NCI-H2171 (cell line): Measurements from ENCODE around the gene EXOG.

Source experiments
- DNase-seq: peaks from one replicate; lab custom pipeline; 2025; lab: John Stamatoyannopoulos, UW

The EXOG gene

GRCh38 chr3:38510631-38511030 is 14.5 kb downstream of the EXOG start:
- no peak for DNase-seq

- no peak for DNase-seq
These were observed 15.4 kb downstream of the EXOG start for GRCh38 chr3:38511546-38511945.

- no peak for DNase-seq
These were observed 19.2 kb downstream of the EXOG start for GRCh38 chr3:38515367-38515766.

- no peak for DNase-seq
These were observed 20.5 kb downstream of the EXOG start for GRCh38 chr3:38516669-38517068.

- DNase-seq: no peak
These were observed 22.9 kb downstream of the EXOG start for GRCh38 chr3:38519000-38519399.

- DNase-seq: no peak
These were observed 23.5 kb downstream of the EXOG start for GRCh38 chr3:38519651-38520050.

- DNase-seq: peak; percentile 6
These were observed 25.3 kb downstream of the EXOG start for GRCh38 chr3:38521391-38521987.

GRCh38 chr3:38522002-38522401 is 25.9 kb downstream of the EXOG start:
- no peak for DNase-seq

GRCh38 chr3:38524141-38524739 is 28.1 kb downstream of the EXOG start:
- DNase-seq: no peak

GRCh38 chr3:38526792-38527191 is 30.7 kb downstream of the EXOG start:
- DNase-seq: no peak

GRCh38 chr3:38528457-38528856 is 32.3 kb downstream of the EXOG start:
- DNase-seq: no peak

- DNase-seq: no peak
These were observed 36.4 kb downstream of the EXOG start for GRCh38 chr3:38532529-38532928.

GRCh38 chr3:38533285-38533976 is 37.3 kb downstream of the EXOG start:
- no peak for DNase-seq

- no peak for DNase-seq
These were observed 38.0 kb downstream of the EXOG start for GRCh38 chr3:38534180-38534579.

- DNase-seq: no peak
These were observed 38.5 kb downstream of the EXOG start for GRCh38 chr3:38534604-38535003.

- no peak for DNase-seq
These were observed 40.5 kb downstream of the EXOG start for GRCh38 chr3:38536671-38537070.

GRCh38 chr3:38538773-38539353 is 42.7 kb downstream of the EXOG start:
- no peak for DNase-seq

- no peak for DNase-seq
These were observed 45.7 kb downstream of the EXOG start for GRCh38 chr3:38541806-38542205.

GRCh38 chr3:38542401-38543298 is 46.5 kb downstream of the EXOG start:
- DNase-seq: no peak

GRCh38 chr3:38543586-38543985 is 47.4 kb downstream of the EXOG start:
- no peak for DNase-seq

- DNase-seq: no peak
These were observed 48.8 kb downstream of the EXOG start for GRCh38 chr3:38544926-38545325.

- DNase-seq: no peak
These were observed 49.4 kb downstream of the EXOG start for GRCh38 chr3:38545550-38545949.
